SK-N-MC (cell line): Measurements from ENCODE around the gene STXBP5L.
"Not testable (repeated sequence)": the region's sequence is repeated elsewhere in the genome, so short reads cannot be mapped to it uniquely, and the experiment has no call there.

ENCODE experiments used
- DNase-seq: peaks from one replicate; pipeline ENCODE4 v3.0.0-alpha.2; 2011; ENCODE audit warnings: low read depth, low spot score
- H3K27ac ChIP-seq: fragments of 200-600 bp; sonication (generic); 2 replicates; pipeline ENCODE4 v1.5.1; 2016; ENCODE audit warnings: mixed run types
- H3K36me3 ChIP-seq: fragments of 200-600 bp; sonication (generic); 2 replicates; pipeline ENCODE4 v1.6.1; 2017; ENCODE audit warnings: antibody characterized with exemption, low read length, mixed read lengths; ENCODE audit not compliant: insufficient read depth
- H3K4me3 ChIP-seq: fragments of 200-600 bp; sonication (generic); 2 replicates; pipeline ENCODE4 v1.5.1; 2016
- H3K9ac ChIP-seq: fragments of 200-600 bp; sonication (generic); 2 replicates; pipeline ENCODE4 v1.8.0; 2017; ENCODE audit warnings: mixed run types, mixed read lengths; ENCODE audit not compliant: insufficient read length
- H3K9me3 ChIP-seq: fragments of 200-600 bp; sonication (generic); 2 replicates; pipeline ENCODE4 v1.6.1; 2017; ENCODE audit warnings: low read depth, mild to moderate bottlenecking, antibody characterized with exemption, low read length, moderate library complexity, mixed read lengths
- EZH2 ChIP-seq: fragments of 200-600 bp; sonication (generic); IDR thresholded peaks from one replicate; pipeline ENCODE4 v1.6.1; 2017; ENCODE audit warnings: antibody characterized with exemption
- FOXP2 ChIP-seq: optimal IDR thresholded peaks from 2 replicates; pipeline ENCODE3; 2011; ENCODE audit warnings: mild to moderate bottlenecking, moderate library complexity; ENCODE audit not compliant: insufficient read depth; ENCODE audit errors: extremely low read length, control extremely low read depth
- POLR2AphosphoS5 ChIP-seq: IDR thresholded peaks from 2 replicates; pipeline ENCODE4 v1.6.1; 2012; ENCODE audit warnings: mild to moderate bottlenecking, low read depth, low read length, borderline replicate concordance

STXBP5L gene

GRCh38 chr3:121073011-121073410, 165.0 kb downstream of the STXBP5L start:
- TF ChIP-seq EZH2 = no peak
- DNase-seq = no peak
- H3K9ac ChIP-seq = no peak overlapping the region
- H3K4me3 ChIP-seq = no peak overlapping the region
- no peaks in the 10 kb centered on the region for H3K36me3 ChIP-seq
- no peaks in the 10 kb centered on the region for H3K9me3 ChIP-seq
- no peak overlapping the region for H3K27ac ChIP-seq

- no peak overlapping the region for H3K27ac ChIP-seq
- H3K9ac ChIP-seq = no peak overlapping the region
Measured at GRCh38 chr3:121075191-121075590, 167.2 kb downstream of the STXBP5L start.

GRCh38 chr3:121078378-121079101, 170.5 kb downstream of the STXBP5L start:
- not testable (repeated sequence) for H3K27ac ChIP-seq, H3K9ac ChIP-seq, DNase-seq, H3K4me3 ChIP-seq, H3K9me3 ChIP-seq, H3K36me3 ChIP-seq

More at GRCh38 chr3:121075191-121075590, 167.2 kb downstream of the STXBP5L start:
- H3K9me3 ChIP-seq = no peaks in the 10 kb centered on the region
- no peak for DNase-seq
- H3K4me3 ChIP-seq = no peak overlapping the region
- no peaks in the 10 kb centered on the region for H3K36me3 ChIP-seq
- TF ChIP-seq POLR2AphosphoS5 (no peak), EZH2 (no peak), FOXP2 (no peak)

DNA sequence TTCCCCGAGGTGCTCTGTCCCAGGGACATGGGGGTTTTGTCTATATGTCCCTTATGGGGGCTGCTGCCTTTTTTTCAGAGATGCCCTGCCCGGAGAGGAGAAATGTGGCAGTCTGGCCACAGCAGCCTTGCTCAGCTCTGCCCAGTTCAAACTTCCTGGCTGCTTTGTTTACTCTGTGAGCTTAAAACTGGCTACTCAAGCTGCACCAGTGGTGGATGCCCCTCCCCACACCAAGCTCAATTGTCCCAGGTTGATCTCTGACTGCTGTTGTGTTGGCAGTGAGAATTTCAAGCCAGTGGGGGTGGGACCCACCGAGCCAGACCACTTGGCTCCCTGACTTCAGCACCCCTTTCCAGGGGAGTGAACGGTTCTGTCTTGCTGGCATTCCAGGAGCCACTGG, 188.9 kb downstream of the STXBP5L start:
- TF ChIP-seq EZH2 = no peak
- no peak for TF ChIP-seq FOXP2
- TF ChIP-seq POLR2AphosphoS5 = no peak
- no peaks in the 10 kb centered on the region for H3K9me3 ChIP-seq
- H3K27ac ChIP-seq = no peak overlapping the region
- H3K9ac ChIP-seq = no peak overlapping the region
- no peak overlapping the region for H3K4me3 ChIP-seq
- DNase-seq = no peak
- H3K36me3 ChIP-seq = no peaks in the 10 kb centered on the region

- not testable (repeated sequence) for H3K9me3 ChIP-seq, DNase-seq, H3K36me3 ChIP-seq, H3K9ac ChIP-seq, H3K27ac ChIP-seq, H3K4me3 ChIP-seq
Measured at GRCh38 chr3:121111086-121111485, 203.1 kb downstream of the STXBP5L start.

- TF ChIP-seq POLR2AphosphoS5 (no peak), FOXP2 (no peak)
- Histone ChIP-seq H3K9ac (no peak overlapping the region), H3K4me3 (no peak overlapping the region), H3K9me3 (no peaks in the 10 kb centered on the region), H3K27ac (no peak overlapping the region), H3K36me3 (no peaks in the 10 kb centered on the region)
- DNase-seq = no peak
Measured at GRCh38 chr3:121111914-121112612, 204.1 kb downstream of the STXBP5L start.

DNA sequence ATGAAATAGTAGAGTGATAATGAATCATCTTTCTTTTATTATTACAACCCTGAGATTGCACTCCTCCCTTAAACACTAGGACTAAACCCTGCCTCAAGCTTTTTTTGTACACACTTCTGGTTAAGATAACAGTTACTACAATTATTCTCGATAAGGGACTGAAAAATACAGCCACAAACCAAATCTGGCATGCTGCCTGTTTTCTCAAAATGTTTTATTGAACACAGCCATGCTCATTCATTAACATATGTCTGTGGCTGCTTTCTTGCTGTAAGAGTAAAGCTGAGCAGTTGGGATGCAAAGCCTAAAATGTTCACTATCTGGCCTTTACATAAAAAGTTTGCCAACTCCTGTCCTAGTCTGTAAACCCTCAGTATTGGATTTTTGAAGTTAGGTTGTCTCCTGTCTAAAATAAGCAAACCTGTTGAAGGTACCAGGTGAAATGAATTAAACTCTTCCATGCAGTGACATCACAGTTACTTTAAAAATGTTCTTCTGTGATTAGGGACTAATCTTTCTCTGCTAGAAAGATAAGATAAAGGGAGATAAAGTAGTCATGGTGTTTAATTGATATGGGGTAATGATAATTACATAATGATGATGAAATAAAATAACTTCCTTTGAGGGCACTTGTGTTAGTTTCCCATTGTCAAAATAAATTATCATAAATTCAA, 218.2 kb downstream of the STXBP5L start:
- no peak overlapping the region for H3K4me3 ChIP-seq
- no peak for DNase-seq
- TF ChIP-seq POLR2AphosphoS5 (no peak), FOXP2 (no peak), EZH2 (no peak)
- H3K27ac ChIP-seq = no peak overlapping the region
- H3K9ac ChIP-seq = no peak overlapping the region
- H3K9me3 ChIP-seq = no peaks in the 10 kb centered on the region
- no peaks in the 10 kb centered on the region for H3K36me3 ChIP-seq

DNA sequence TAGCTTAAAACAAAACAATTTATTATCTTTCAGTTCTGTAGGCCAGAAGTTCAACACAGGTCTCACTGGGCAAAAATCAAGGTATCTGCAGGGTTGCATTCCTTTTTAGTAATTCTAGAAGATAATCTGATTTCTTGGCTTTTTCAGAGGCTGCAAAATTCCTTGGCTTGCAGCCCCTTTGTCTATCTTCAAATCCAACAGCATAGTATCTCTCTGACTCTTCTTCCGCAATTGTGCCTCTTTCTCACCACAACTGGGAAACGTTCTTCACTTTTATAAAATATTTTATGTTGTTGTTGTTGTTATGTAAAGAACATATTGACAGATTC, 218.7 kb downstream of the STXBP5L start:
- no peak overlapping the region for H3K27ac ChIP-seq
- H3K4me3 ChIP-seq = no peak overlapping the region
- no peak for DNase-seq
- no peak for TF ChIP-seq EZH2
- TF ChIP-seq FOXP2 = no peak
- no peak for TF ChIP-seq POLR2AphosphoS5
- H3K36me3 ChIP-seq = no peaks in the 10 kb centered on the region
- no peak overlapping the region for H3K9ac ChIP-seq
- no peaks in the 10 kb centered on the region for H3K9me3 ChIP-seq

DNA sequence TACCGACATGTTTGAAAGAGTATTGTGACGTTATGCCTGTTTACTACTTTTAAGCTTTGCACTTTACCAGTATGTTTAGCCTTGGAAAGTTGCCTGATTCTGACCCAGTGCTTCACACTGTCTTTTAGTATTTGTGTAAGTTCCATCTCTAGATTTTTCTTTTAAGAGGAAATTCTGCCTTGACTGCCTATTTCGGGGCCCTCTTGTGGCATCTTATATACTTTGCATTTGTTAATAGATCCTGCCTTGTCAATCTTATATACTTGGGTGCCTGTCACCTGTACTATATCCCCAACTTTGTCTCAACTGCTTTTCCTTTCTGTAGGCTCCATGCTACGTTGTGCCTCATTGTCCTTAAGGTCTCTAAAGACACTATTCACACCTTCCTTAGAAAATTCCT, 244.6 kb downstream of the STXBP5L start:
- Histone ChIP-seq H3K27ac (no peak overlapping the region), H3K9me3 (no peaks in the 10 kb centered on the region), H3K9ac (no peak overlapping the region), H3K4me3 (no peak overlapping the region), H3K36me3 (no peaks in the 10 kb centered on the region)
- no peak for TF ChIP-seq EZH2
- TF ChIP-seq FOXP2 = no peak
- no peak for TF ChIP-seq POLR2AphosphoS5
- DNase-seq = no peak
